ENCODE data around the gene BLOC1S6.

BLOC1S6 gene

GRCh38 chr15:45548753-45549520, 38.2 kb upstream of the BLOC1S6 start:
- peak; percentile 24 for DNase-seq (ENCODE audit: low spot score)
- TF ChIP-seq CTCF (IDR thresholded peaks at IDR 0.05), result no peak
- no peak overlapping the region for H3K27ac ChIP-seq
- H3K4me3 ChIP-seq, result no peak overlapping the region

- TF ChIP-seq CTCF (IDR thresholded peaks at IDR 0.05), result no peak
- no peak overlapping the region for H3K4me3 ChIP-seq
- no peak overlapping the region for H3K27ac ChIP-seq
- DNase-seq (ENCODE audit: low spot score), result peak; percentile 19
These were observed 37.5 kb upstream of the BLOC1S6 start for GRCh38 chr15:45549541-45550220.

- Histone ChIP-seq H3K4me3 (no peak overlapping the region), H3K27ac (no peak overlapping the region)
- no peak for TF ChIP-seq CTCF (IDR thresholded peaks at IDR 0.05)
- DNase-seq (ENCODE audit: low spot score), result no peak
These were observed 36.7 kb upstream of the BLOC1S6 start for GRCh38 chr15:45550436-45550835.

GRCh38 chr15:45551676-45552075, 35.5 kb upstream of the BLOC1S6 start:
- H3K27ac ChIP-seq, result no peak overlapping the region
- H3K4me3 ChIP-seq, result no peak overlapping the region
- TF ChIP-seq CTCF (IDR thresholded peaks at IDR 0.05), result no peak
- DNase-seq (ENCODE audit: low spot score), result no peak

- DNase-seq (ENCODE audit: low spot score), result no peak
- H3K4me3 ChIP-seq, result no peak overlapping the region
- no peak for TF ChIP-seq CTCF (IDR thresholded peaks at IDR 0.05)
- no peak overlapping the region for H3K27ac ChIP-seq
These were observed 31.1 kb upstream of the BLOC1S6 start for GRCh38 chr15:45555934-45556608.

- no peak overlapping the region for H3K27ac ChIP-seq
- no peak for DNase-seq (ENCODE audit: low spot score)
- no peak overlapping the region for H3K4me3 ChIP-seq
- no peak for TF ChIP-seq CTCF (IDR thresholded peaks at IDR 0.05)
These were observed 14.6 kb upstream of the BLOC1S6 start for GRCh38 chr15:45572617-45573016.
